GM19438 (cell line): ENCODE measurements around the gene CHTF18.
"Not testable (repeated sequence)": the region's sequence is repeated elsewhere in the genome, so short reads cannot be mapped to it uniquely, and the experiment has no call there.

Experiments
- ATAC-seq: cut with Tn5 transposase; IDR thresholded peaks from one replicate; pipeline ENCODE4 v1.9.1; 2021; ENCODE audit warnings: low read depth; ENCODE audit not compliant: unreplicated experiment

Gene CHTF18

GRCh38 chr16:802914-803753 lies 14.7 kb downstream of the CHTF18 start:
- no peak for ATAC-seq

DNA sequence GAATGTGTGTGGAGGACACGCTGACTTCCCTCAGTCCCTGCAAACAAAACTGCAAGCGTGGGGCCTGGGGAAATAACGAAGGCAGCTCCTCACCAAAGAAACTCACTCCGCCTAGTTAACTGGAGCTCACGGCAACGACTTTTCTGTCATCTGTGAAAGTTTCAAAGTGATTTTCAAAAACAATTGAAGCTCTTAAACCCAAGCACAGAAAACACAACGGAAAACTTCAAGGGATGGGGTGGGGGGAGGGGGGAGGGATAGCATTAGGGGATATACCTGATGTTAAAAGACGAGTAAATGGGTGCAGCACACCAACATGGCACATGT lies 15.3 kb downstream of the CHTF18 start:
- no peak for ATAC-seq

GRCh38 chr16:804193-805048 lies 16.0 kb downstream of the CHTF18 start:
- no peak for ATAC-seq

DNA sequence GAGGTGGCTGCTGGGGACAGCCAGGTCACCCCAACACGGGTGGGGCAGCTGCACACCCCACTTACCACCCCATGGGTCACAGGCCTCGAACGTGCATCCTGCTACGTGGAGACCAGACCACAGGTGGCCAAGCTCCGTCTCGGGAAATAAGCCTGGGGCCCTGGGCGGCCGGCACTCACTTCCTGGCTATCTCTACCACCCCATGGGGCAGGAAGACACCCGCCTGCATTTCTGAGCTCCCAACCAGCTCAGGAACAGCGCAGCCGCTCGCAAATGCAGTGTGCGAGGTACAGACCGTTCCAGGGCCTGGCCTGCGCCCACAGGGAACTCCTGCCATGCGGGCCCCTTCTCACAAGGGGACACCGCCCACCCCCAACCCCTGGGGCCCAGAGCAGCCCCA lies 17.1 kb downstream of the CHTF18 start:
- no peak for ATAC-seq

DNA sequence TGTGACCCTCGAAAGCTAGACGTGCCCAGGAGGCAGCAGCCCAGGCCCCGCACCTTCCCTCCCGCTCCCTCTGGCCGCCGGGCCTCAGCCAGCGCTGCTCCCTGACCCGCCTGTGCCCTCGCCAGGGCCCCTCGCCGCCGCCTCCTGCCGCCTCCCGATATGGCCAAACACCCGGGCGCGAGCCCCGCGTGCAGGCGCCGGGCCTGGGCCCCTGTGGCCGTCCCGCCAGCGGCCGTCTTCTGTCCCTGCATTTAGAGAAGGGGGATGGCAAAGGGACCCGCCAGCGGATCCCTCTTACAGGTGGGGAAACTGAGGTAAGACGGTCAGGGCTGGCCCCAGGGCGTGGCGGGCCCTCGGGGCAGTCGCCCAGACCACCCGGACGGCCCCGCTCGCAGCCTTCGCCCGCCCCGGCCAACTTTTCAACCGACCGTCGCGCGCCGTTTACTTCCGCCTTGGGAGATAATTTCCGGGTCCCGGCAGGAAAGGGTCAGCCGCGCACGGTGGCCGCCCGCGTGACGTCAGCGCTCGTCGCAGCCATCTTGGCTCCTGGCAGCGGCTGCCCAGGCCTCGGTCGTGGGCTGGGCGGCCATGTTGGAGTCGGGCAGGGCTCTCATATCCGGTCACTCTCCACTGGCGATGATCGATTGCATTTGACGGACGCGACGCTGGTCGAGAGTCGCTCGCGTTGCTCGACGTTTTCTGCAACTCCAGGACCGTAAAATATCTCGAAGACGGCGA lies 19.1 kb downstream of the CHTF18 start:
- peak; percentile 88 for ATAC-seq

- no peak for ATAC-seq
Measured at GRCh38 chr16:808085-808386, 19.6 kb downstream of the CHTF18 start.

- ATAC-seq, result no peak
Measured at GRCh38 chr16:813204-813915, 24.9 kb downstream of the CHTF18 start.

- ATAC-seq, result no peak
Measured at GRCh38 chr16:813916-814412, 25.5 kb downstream of the CHTF18 start.

DNA sequence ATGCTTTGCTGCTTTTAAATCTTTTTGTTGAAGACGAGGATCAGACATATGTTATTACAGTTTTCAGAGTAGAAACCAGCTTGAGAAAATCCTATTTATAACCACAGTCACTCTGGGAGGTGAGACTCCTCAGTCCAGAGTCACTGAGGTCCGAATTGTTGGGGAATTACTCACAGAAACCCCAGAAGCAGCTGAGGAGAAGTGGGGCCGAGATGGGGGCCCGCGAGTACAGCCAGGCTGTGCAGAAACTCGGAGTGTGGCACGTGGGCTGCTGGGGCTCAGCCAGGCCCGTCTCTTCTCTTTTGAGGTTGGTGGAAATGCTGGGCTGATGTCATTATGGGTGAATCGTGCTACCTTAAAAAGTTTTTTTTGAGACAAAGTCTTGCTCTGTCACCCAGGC lies 26.6 kb downstream of the CHTF18 start:
- no peak for ATAC-seq

DNA sequence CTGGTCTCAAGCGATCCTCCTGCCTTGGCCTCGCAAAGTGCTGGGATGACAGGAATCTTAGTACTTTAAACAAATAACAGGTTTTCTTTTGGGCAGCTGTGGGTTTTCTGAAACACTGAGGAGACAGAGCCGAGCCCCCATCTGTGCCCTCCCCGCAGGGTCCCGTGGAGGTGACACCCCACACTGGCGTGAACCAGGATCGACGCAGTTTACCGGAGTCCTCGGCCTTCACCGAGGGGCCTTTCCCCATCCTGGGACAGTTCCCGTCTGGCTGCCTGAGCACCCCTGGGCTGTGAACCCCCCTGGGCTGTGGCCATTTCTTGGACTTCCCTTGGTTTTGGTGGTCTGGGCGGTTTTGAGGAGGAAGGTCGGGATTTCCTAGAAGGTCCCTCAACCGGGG lies 27.4 kb downstream of the CHTF18 start:
- no peak for ATAC-seq

DNA sequence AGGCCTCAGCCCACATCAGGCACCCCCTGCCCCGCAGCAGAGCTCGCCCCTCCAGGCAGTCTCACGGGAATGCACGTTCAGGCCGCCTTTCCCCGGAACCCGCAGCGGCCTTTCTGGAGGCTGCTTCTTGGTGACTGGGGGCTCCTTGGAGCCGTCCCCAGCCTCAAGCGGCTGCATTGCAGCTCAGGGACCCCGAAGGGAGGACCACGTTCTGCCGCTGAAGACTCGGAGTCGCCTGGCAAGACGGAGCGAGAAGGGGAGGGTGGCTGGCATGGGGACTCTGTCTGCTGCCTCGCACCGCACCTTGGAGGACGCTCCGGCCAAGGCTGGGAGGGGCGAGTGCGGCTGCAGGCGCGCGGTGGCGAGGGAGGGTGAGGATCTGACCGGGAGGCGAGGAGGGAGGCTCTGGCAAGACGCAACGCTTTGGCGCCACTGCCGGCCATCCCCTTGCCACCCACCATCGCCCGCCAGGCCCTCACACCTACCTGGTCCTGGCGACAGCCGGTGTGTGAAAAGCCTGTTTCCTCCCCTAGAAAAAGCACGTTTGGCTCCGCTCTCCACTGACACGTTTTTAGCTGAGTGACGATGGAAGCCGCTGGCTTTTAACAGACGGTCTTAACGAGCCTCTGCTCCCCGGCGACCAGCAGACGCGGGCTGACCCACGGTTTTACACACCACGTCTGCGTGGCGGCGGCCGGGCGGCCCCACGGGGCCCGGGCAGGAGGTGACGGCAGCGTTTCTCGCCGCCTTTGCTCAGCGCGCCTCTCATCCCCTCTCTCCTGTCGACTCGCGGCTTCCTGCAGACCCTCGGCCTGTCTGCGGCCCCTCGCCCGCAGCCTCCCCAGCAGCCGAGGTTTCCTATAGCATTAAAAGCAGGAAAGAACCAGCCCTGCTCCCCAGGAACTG lies 28.8 kb downstream of the CHTF18 start:
- no peak for ATAC-seq

GRCh38 chr16:818132-818531 lies 29.7 kb downstream of the CHTF18 start:
- no peak for ATAC-seq

DNA sequence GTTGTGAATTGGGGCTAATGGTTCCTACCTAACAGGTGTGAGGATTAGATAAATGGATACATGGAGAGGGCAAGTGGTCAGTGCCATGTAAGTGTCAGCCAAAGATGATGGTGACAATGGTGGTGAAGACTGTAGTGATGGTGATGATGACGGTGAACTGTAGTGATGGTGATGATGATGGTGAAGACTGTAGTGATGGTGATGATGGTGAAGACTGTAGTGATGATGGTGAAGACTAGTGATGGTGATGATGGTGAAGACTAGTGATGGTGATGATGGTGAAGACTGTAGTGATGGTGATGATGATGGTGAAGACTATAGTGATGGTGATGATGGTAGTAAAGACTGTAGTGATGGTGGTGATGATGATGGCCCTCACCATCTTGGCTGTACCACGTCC lies 30.2 kb downstream of the CHTF18 start:
- ATAC-seq, result no peak

- ATAC-seq, result no peak
Measured at GRCh38 chr16:819336-820043, 31.1 kb downstream of the CHTF18 start.

DNA sequence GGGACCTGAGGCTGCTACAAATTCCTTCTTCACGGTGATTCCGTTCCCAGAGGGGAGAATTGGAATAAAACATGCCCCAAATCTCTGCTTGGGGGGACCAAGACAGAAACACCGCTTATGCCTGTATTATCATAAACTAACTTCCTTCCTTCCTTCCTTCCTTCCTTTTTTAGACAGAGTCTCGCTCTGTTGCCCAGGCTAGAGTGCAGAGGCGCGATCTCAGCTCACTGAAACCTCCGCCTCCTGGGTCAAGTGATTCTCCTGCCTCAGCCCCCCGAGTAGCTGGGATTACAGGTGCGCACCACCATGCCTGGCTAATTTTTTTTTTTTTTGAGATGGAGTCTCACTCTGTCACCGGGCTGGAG lies 31.6 kb downstream of the CHTF18 start:
- ATAC-seq, result not testable (repeated sequence)

GRCh38 chr16:820748-821147 lies 32.3 kb downstream of the CHTF18 start:
- ATAC-seq, result no peak

DNA sequence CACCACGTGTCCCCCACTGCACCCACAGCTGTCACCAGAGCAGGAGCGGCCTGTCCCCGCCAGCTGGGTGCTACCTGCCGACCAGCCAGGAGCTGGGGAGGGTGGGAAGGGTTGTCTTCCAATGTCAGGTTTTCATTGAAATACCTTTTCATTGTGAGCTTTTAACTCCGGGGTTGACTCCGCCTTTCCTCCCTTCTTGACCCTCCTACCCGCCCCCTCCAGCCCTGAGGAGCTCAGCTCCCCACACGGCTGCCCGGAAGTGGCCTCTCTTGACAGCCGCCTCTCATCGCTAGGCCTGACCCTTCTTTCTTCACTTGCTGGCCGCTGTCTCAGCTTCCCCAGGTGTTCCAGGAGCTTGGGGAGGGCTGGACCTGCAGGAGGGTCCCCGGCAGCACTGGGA lies 33.3 kb downstream of the CHTF18 start:
- ATAC-seq, result no peak

- ATAC-seq, result no peak
Measured at GRCh38 chr16:822174-822908, 33.9 kb downstream of the CHTF18 start.
